GM18511 (cell line): Measurements from ENCODE around the gene GOLGA8J.
"Not testable (repeated sequence)": the region's sequence is repeated elsewhere in the genome, so short reads cannot be mapped to it uniquely, and the experiment has no call there.

ENCODE experiments used
- ATAC-seq: cut with Tn5 transposase; IDR thresholded peaks from one replicate; pipeline ENCODE4 v1.9.1; 2021; ENCODE audit warnings: mild to moderate bottlenecking, moderate library complexity; ENCODE audit not compliant: unreplicated experiment

The GOLGA8J gene

GRCh38 chr15:30082655-30083054 is at the start of gene GOLGA8J:
Gene GOLGA8J, plus strand, starts transcription at chr15:30082955. Its CDS starts 98 bp downstream, at chr15:30083053.
- not testable (repeated sequence) for ATAC-seq

- no peak for ATAC-seq
These were observed 49.5 kb upstream of the GOLGA8J start for GRCh38 chr15:30033211-30033610.

- no peak for ATAC-seq
These were observed 49.0 kb upstream of the GOLGA8J start for GRCh38 chr15:30033763-30034162.

- ATAC-seq, result no peak
These were observed 46.6 kb upstream of the GOLGA8J start for GRCh38 chr15:30036036-30036703.

- no peak for ATAC-seq
These were observed 43.9 kb upstream of the GOLGA8J start for GRCh38 chr15:30038667-30039523.

DNA sequence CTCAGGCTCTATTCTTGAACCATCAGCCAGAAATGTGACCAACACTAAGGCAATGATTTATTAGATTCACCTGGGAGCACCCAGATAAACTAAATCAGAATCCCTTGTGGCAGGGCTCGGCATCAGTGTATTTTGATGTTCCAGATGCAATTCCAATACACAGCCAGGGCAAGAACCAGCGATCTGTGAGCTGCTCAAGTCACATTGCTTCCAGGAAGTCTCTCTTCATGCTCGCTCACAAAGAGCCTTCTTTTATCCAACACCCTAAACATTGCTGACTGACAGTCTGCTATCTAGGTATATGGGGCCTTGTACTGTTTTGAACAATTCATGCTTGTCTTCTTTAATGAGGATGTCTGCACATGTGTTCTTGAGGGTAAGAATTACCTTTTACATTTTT is 40.9 kb upstream of the GOLGA8J start:
- ATAC-seq, result no peak

- no peak for ATAC-seq
These were observed 40.2 kb upstream of the GOLGA8J start for GRCh38 chr15:30042556-30042955.

GRCh38 chr15:30043211-30043655 is 39.5 kb upstream of the GOLGA8J start:
- no peak for ATAC-seq

DNA sequence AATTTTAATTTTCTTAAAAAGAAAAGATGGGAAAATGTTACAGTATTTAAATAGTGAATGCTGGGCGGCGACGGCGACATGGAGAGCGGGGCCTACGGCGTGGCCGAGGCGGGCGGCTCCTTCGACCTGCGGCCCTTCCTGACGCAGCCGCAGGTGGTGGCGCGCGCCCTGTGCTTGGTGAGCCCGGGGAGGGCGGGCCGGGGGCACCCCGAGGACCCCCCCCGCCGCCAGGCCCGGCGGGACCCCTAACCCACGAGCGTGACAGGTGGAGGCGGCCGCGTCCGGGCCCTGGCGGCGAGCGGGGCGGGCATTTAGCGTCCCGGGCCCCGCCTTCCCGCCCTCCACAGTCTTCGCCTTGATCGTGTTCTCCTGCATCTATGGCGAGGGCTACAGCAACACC is 38.4 kb upstream of the GOLGA8J start:
- ATAC-seq, result no peak

DNA sequence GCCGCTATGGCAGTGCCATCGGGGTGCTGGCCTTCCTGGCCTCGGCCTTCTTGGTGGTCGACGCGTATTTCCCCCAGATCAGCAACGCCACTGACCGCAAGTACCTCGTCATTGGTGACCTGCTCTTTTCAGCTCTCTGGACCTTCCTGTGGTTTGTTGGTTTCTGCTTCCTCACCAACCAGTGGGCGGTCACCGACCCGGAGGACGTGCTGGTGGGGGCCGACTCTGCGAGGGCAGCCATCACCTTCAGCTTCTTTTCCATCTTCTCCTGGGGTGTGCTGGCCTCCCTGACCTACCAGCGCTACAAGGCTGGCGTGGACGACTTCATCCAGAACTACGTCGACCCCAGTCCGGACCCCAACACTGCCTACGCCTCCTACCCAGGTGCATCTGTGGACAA is 37.9 kb upstream of the GOLGA8J start:
- not testable (repeated sequence) for ATAC-seq

DNA sequence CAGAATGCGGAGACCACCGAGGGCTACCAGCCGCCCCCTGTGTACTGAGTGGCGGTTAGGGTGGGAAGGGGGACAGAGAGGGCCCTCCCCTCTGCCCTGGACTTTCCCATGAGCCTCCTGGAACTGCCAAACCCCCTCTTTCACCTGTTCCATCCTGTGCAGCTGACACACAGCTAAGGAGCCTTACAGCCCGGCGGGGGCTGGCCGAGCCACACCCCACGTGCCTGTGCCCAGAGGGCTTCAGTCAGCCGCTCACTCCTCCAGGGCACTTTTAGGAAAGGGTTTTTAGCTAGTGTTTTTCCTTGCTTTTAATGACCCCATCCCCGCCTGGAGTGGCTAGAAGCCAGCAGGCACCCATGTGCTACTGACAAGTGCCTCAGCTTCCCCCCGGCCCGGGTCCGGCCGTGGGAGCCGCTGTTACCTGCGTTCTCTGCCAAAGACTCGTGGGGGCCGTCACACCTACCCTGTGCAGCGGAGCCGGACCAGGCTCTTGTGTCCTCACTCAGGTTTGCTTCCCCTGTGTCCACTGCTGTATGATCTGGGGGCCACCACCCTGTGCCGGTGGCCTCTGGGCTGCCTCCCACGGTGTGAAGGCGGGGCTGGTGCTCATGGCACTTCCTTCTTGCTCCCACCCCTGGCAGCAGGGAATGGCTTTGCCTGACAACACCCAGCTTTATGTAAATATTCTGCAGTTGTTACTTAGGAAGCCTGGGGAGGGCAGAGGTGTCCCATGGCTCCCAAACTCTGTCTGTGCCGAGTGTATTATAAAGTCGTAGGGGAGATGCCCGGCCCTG is 37.3 kb upstream of the GOLGA8J start:
- not testable (repeated sequence) for ATAC-seq

- no peak for ATAC-seq
These were observed 36.3 kb upstream of the GOLGA8J start for GRCh38 chr15:30046430-30046829.

GRCh38 chr15:30055604-30056003 is 27.2 kb upstream of the GOLGA8J start:
- ATAC-seq, result no peak

- ATAC-seq, result no peak
These were observed 26.6 kb upstream of the GOLGA8J start for GRCh38 chr15:30056166-30056565.

DNA sequence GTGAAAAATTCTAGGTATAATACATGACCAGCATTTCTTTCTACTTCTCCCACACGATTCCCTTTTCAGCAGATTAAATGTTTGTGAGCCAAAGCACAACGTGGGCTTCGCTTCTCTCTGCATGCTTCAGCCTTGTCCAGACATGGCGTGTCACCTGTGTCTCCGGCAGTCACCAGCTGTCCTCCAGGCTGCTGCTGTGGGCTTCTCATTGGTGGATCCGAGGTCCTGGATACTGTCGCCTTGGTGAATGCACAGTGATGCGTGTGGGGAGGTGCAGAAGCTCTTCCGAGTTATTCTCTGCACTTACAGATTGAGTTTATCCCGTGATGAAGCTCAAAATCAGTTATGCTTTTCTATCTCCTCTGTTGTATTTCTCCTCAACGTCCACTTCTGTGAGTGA is 23.0 kb upstream of the GOLGA8J start:
- no peak for ATAC-seq

DNA sequence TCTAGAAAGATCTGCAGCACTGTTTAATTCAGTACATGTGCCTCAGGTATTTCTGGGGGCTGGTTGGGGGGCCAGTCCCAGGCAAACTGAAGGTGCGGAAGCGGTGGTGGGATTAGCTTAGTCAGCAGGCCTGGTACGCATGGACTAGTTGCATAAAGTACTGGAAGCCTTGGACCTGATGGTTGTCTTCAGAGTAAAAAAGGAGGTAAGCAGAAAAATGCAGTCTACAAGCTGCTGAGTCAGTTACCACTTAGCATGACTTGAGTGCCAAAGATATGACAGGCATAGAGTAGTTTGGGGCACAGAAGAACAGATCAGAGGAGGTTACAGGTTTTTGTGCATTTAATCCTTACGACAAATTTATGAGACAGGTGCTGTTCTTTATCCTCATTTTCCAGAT is 19.9 kb upstream of the GOLGA8J start:
- ATAC-seq, result no peak

DNA sequence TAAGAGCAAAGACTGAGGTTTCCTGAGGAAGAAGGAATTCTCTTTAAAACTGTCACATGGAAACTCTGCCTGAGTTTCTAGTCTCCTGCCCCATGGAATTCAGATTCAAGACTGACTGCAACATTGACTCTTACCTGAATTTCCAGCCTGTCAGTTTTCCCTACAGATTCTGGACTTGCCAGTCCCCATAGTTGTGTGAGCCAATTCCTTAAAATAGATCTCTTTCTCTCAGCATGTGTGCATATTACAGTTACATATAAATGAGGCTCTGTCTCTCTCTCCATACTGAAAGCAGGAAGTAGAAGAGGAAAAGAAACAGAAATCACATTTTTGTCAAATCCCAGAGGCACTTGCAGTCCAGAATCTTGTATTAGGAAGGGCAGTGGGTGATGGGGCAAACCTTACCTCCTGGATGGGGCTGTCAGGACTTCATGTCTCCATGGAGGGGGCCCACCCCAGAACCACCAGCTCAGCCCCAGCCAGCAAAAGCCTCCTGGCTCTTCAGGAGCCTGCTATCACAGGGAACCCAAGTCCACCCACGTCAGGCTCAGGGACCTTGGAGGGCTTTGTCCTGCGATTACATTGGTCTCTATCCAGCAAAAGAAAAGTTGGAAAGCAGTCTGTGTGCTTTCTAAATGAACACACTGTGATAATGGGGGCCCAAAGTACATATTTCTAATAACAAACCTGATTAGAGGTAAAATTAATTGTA is 18.8 kb upstream of the GOLGA8J start:
- ATAC-seq, result no peak

GRCh38 chr15:30065025-30065801 is 17.5 kb upstream of the GOLGA8J start:
- no peak for ATAC-seq

DNA sequence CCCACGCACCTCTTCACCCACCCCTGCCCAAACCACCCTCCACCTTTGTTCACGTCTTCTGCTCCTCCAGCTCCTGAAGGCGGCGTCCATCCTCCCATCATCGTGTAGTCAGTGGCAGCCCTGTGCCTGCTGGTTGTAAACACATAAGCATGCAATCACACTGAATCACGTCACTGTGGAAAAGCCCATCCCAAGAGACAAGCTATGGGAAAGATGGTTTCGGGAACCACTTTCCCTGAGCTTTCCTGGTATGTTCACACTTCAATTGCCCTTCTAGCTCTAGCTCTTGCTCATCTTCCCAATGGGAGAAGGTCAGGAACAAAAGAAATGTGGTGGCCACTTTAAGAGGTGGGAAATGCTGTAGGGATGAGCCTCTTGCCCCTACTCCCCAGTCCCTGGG is 14.4 kb upstream of the GOLGA8J start:
- ATAC-seq, result no peak

GRCh38 chr15:30072630-30073029 is 10.1 kb upstream of the GOLGA8J start:
- no peak for ATAC-seq
